HUES6 (cell line): ENCODE measurements around the gene TATDN3.
"Not testable (repeated sequence)": the region's sequence is repeated elsewhere in the genome, so short reads cannot be mapped to it uniquely, and the experiment has no call there.

Experiments
- H3K27ac ChIP-seq: 2 replicates; pipeline ENCODE4 v1.7.0; 2013; ENCODE audit warnings: low read depth, mild to moderate bottlenecking, low read length, inconsistent platforms
- H3K27me3 ChIP-seq: 2 replicates; pipeline ENCODE4 v1.6.1; 2013; ENCODE audit warnings: low read length; ENCODE audit not compliant: control insufficient read depth, insufficient read depth
- H3K36me3 ChIP-seq: 2 replicates; pipeline ENCODE4 v1.6.1; 2013; ENCODE audit warnings: low read length; ENCODE audit not compliant: control insufficient read depth, insufficient read depth
- H3K4me1 ChIP-seq: 2 replicates; pipeline ENCODE4 v1.6.1; 2013; ENCODE audit warnings: low read length; ENCODE audit not compliant: control insufficient read depth, insufficient read depth
- H3K4me3 ChIP-seq: 2 replicates; pipeline ENCODE4 v1.5.1; 2013; ENCODE audit warnings: low read depth, low read length
- H3K9ac ChIP-seq: one replicate; pipeline ENCODE4 v1.6.1; 2013; ENCODE audit warnings: mild to moderate bottlenecking, low read length
- H3K9me3 ChIP-seq: 2 replicates; pipeline ENCODE4 v1.6.1; 2013; ENCODE audit warnings: low read depth, low read length; ENCODE audit not compliant: control insufficient read depth, insufficient read depth

TATDN3 gene

DNA sequence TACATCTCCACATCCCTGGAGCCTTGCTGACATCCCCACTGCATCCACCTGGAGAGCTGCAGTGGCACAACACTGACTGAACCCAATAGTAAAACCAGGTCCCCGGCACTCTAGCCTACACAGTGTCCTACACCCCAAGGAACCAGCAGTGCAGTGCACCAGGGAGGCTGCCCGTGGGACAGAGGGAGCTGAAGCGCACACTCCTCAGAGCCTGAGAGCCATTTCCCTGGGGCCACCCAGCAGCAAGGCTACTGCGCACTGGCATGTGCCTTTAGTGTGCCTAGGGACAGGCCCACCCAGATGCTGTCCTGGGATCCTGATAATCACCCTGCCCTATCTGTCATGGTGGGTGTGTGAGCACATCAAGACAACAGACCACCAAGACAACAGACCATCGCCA lies 32.0 kb upstream of the TATDN3 start:
- no peak overlapping the region for H3K9ac ChIP-seq
- no peaks in the 10 kb centered on the region for H3K27me3 ChIP-seq
- H3K9me3 ChIP-seq, result no peaks in the 10 kb centered on the region
- no peaks in the 10 kb centered on the region for H3K36me3 ChIP-seq
- 0 out of 2 replicates have a peak, but pooled peaks cover 2% of the 10 kb centered on the region for H3K4me1 ChIP-seq
- no peak overlapping the region for H3K27ac ChIP-seq
- H3K4me3 ChIP-seq, result no peak overlapping the region

DNA sequence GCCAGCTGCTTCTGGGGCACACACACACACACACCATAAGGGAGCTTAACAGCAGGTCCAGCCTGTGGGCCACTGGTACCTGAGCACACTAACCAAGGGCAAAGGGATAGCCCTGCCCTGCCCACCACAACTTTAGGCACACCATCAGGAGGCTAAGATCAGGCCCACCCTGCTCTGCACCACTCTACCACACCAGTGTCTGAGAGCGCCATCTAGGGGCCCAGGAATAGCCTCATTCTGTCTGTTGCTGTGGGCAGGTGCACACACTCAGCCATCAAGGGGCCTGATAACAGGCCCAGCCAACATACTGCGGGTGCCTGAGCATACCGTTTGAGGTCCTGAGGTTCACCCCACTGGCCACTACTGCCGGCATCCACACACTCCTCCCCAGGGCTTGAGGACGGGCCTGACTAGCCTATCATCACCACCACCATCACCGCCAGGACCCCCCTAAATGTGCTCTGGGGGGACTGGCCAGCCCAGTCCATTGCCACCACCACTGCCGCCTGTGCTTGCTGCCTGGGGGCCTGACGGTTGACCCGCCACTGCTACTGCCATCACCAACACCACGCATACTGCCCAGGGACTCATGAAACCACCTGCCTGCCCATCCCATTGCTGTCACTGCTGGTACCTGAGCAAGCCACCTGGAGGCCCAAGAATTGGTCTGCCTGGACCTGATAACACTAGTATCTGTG lies 31.4 kb upstream of the TATDN3 start:
- no peak overlapping the region for H3K9ac ChIP-seq

DNA sequence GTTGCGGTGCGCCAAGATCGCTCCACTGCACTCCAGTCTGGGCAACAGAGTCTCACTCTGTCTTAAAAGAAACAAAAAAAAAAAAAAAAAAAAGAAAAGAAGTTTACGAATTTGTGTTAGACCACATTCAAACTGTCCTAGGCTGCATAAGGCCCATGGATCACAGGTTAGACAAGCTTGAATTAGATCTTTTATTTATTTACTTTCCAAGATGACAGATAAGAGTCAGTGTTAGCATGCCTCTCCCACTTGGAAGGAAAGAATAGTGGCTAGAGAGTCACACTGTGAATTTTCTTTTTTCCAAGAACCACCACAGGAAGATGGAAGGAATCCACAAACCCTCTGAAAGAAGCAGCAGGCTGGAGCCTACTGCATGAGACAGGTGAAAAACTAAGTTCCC lies 29.5 kb upstream of the TATDN3 start:
- H3K36me3 ChIP-seq, result no peaks in the 10 kb centered on the region
- H3K4me1 ChIP-seq, result no peaks in the 10 kb centered on the region
- H3K4me3 ChIP-seq, result no peak overlapping the region
- no peak overlapping the region for H3K9ac ChIP-seq
- H3K9me3 ChIP-seq, result no peaks in the 10 kb centered on the region; the same call in 1 of the 2 replicates
- H3K27ac ChIP-seq, result no peak overlapping the region
- no peaks in the 10 kb centered on the region for H3K27me3 ChIP-seq

More for the DNA sequence above, 31.4 kb upstream of the TATDN3 start:
- Histone ChIP-seq H3K27me3 (no peaks in the 10 kb centered on the region), H3K27ac (no peak overlapping the region), H3K4me3 (no peak overlapping the region), H3K36me3 (no peaks in the 10 kb centered on the region), H3K4me1 (no peaks in the 10 kb centered on the region), H3K9me3 (no peaks in the 10 kb centered on the region)

DNA sequence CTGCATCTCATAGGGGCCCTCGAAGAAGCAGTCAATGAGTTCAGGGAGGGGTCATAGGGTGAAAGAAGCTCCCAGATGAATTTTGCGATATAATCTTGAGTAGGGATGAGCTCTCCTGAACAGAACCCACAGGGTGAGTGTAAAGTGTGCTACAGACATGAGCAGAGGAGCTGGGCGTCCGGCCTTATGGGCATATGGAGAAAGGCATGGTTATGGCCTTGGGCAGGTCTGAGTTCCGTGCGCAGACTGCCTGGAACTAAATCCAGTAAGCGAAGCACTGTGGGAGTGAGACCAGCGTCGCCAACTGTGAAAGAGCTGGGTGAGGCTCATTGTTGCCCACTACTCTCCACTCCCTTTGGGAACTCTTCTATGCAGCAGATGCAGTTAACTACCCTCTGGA lies 28.9 kb upstream of the TATDN3 start:
- H3K9ac ChIP-seq, result no peak overlapping the region
- H3K4me1 ChIP-seq, result no peaks in the 10 kb centered on the region
- no peak overlapping the region for H3K4me3 ChIP-seq
- H3K27ac ChIP-seq, result no peak overlapping the region
- no peaks in the 10 kb centered on the region for H3K27me3 ChIP-seq
- H3K36me3 ChIP-seq, result no peaks in the 10 kb centered on the region
- H3K9me3 ChIP-seq, result peaks cover 3% of the 10 kb centered on the region; the same call in 1 of the 2 replicates

DNA sequence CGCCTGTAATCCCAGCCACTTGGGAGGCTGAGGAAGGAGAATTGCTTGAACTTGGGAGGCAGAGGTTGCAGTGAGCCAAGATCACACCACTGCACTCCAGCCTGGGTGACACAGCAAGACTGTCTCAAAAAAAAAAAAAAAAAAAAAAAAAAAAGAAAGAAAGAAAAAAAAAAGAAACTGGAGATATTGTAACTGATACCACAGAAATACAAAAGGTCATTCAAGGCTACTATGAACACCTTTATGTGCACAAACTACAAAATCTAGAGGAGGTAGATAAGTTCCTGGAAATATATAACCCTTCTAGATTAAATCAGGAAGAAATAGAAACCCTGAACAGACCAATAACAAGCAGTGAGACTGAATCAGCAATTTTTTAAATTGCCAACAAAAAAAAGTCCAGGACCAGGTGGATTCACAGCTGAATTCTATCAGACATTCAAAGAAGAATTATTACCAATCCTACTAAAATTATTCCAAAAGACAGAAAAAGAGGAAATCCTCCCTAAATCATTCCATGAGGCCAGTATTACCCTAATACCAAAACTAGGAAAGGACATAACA lies 26.9 kb upstream of the TATDN3 start:
- H3K36me3 ChIP-seq, H3K9ac ChIP-seq, H3K27me3 ChIP-seq, H3K27ac ChIP-seq, H3K4me1 ChIP-seq, H3K4me3 ChIP-seq: not testable (repeated sequence)
- H3K9me3 ChIP-seq, result peaks cover 14% of the 10 kb centered on the region; the same call in 1 of the 2 replicates

DNA sequence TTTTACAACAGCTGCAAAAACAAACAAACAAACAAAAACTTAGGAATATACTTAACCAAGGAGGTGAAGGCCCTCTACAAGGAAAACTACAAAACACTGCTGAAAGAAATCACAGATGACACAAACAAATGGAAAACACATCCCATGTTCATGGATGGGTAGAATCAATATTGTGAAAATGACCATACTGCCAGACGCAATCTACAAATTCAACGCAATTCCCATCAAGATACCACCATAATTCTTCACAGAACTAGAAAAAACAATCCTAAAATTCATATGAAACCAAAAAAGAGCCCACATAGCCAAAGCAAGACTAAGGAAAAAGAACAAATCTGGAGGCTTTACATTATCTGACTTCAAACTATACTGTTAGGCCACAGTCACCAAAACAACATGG lies 24.9 kb upstream of the TATDN3 start:
- H3K4me1 ChIP-seq, H3K4me3 ChIP-seq, H3K9ac ChIP-seq, H3K27me3 ChIP-seq, H3K27ac ChIP-seq: not testable (repeated sequence)
- Histone ChIP-seq H3K9me3 (peaks cover 15% of the 10 kb centered on the region; the same call in 1 of the 2 replicates), H3K36me3 (peaks cover 12% of the 10 kb centered on the region)

DNA sequence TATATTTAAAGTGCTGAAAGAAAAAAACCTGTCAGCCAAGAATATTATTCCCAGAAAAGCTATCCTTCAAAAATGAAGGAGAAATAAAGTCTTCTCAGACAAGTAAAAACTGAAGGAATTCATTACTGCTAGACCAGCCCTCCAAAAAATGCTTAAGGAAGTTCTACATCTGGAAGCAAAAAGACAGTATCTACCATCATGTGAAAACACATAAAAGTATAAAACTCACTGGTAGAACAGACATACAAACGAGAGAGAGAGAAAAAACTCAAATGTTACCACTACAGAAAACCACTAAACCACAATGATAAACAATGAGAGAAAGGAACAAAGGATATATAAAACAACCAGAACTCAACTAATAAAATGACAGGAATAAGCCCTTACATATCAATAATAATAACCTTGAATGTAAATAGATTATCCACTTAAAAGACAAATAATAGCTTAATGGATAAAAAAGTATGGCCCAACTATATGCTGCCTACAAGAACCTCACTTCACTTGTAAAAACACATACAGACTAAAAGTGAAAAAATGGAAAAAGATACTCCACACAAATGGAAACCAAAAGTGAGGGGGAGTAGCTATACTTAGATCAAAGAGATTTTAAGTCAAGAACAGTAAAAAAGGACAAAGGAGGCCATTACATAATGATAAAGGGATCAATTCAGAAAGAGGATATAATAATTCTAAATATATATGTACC lies 22.1 kb upstream of the TATDN3 start:
- Histone ChIP-seq H3K27me3 (no peaks in the 10 kb centered on the region), H3K27ac (no peak overlapping the region), H3K36me3 (peaks cover 31% of the 10 kb centered on the region), H3K9me3 (peaks cover 15% of the 10 kb centered on the region; the same call in 1 of the 2 replicates), H3K4me1 (no peaks in the 10 kb centered on the region), H3K9ac (no peak overlapping the region), H3K4me3 (no peak overlapping the region)

DNA sequence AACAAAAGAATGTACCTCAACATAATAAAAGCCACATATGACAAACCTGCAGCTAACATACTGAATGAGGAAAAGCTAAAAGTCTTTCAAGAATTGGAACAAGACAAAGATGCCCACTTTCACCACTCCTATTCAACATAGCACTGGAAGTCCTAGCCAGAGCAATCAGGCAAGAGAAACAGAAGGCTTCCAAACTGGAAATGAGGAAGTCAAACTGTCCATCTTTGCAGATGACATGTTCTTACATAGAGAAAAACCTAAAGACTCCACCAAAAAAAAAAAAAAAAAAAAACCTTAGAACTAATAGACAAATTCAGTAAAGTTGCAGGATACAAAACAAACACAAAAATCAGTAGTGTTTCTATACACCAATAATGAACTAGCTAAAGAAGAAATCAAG lies 20.4 kb upstream of the TATDN3 start:
- Histone ChIP-seq H3K27ac (no peak overlapping the region), H3K9me3 (peaks cover 15% of the 10 kb centered on the region; the same call in 1 of the 2 replicates), H3K4me1 (no peaks in the 10 kb centered on the region), H3K36me3 (peaks cover 40% of the 10 kb centered on the region), H3K9ac (no peak overlapping the region), H3K4me3 (no peak overlapping the region), H3K27me3 (no peaks in the 10 kb centered on the region)

DNA sequence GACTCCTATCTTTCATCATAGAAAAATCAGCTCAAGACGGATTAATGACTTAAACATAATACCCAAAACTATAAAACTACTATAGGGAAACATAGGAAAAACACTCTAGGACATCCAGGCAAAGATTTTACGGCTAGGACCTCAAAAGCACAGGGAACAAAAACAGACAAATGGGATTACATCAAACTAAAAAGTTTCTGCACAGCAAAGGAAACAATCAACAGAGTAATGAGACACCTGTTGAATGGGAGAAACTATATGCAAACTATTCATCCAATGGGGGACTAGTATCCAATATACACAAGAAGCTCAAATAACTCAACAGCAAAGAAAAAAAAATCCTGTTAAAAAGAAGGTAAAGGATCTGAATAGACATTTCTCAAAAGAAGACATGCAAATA lies 18.7 kb upstream of the TATDN3 start:
- no peak overlapping the region for H3K4me3 ChIP-seq
- no peak overlapping the region for H3K27ac ChIP-seq
- H3K9ac ChIP-seq, result no peak overlapping the region
- peaks cover 16% of the 10 kb centered on the region; the same call in 1 of the 2 replicates for H3K9me3 ChIP-seq
- no peaks in the 10 kb centered on the region for H3K4me1 ChIP-seq
- peaks cover 52% of the 10 kb centered on the region for H3K36me3 ChIP-seq
- no peaks in the 10 kb centered on the region for H3K27me3 ChIP-seq

DNA sequence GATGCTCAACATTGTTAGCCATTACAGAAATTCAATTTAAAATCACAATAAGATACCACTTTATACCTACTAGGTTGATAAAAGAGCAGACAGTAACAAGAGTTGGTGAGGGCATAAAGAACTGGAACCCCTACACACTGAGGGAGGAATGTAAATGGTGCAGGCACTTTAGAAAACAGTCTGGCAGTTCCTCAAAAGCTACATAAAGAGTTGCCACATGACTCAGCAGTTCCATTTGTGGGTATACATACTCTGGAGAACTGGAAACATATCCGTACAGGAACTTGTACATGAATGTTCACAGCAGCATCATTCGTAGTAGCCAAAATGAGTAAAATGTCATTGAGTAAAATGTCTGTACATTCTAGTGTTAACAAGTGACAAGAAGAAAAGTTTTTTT lies 17.1 kb upstream of the TATDN3 start:
- H3K36me3 ChIP-seq, result peaks cover 50% of the 10 kb centered on the region
- no peak overlapping the region for H3K9ac ChIP-seq
- no peaks in the 10 kb centered on the region for H3K27me3 ChIP-seq
- H3K27ac ChIP-seq, result no peak overlapping the region
- H3K4me3 ChIP-seq, result no peak overlapping the region
- peaks cover 9% of the 10 kb centered on the region; the same call in 1 of the 2 replicates for H3K9me3 ChIP-seq
- H3K4me1 ChIP-seq, result no peaks in the 10 kb centered on the region

DNA sequence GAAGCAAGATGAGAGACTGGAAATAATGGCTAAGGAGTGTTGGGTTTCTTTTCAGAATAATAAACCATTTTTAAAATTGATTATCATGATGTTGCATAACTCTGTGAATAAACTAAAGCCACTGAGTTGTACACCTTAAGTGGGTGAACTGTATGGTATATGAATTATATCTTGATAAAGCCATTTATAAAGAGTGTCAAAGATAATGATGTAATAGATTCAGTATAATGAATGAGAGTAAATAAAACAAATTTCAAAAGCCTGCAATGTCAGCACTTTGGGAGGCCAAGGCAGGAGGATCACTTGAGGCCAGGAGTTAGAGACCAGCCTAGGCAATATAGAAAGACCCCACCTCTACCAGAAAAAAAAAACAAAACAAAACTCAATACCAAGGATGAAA lies 16.5 kb upstream of the TATDN3 start:
- no peaks in the 10 kb centered on the region for H3K27me3 ChIP-seq
- H3K9me3 ChIP-seq, result peaks cover 5% of the 10 kb centered on the region; the same call in 1 of the 2 replicates
- H3K4me1 ChIP-seq, result no peaks in the 10 kb centered on the region
- H3K4me3 ChIP-seq, result no peak overlapping the region
- peaks cover 47% of the 10 kb centered on the region for H3K36me3 ChIP-seq
- H3K27ac ChIP-seq, result no peak overlapping the region
- H3K9ac ChIP-seq, result no peak overlapping the region
